ENCODE measurements around the gene SDR39U1.

SDR39U1 gene

GRCh38 chr14:24414077-24414476 is 28.5 kb downstream of the SDR39U1 start:
- no peaks in the 10 kb centered on the region for H4K20me1 ChIP-seq (ENCODE audit: insufficient read depth, low read length)
- no peak for DNase-seq
- no peaks in the 10 kb centered on the region for H3K9me2 ChIP-seq (replicated peaks; ENCODE audit: insufficient read depth, low read length)
- H3K27ac ChIP-seq (ENCODE audit: low read length), result no peak overlapping the region
- H2AFZ ChIP-seq (ENCODE audit: low read length), result no peak overlapping the region
- no peaks in the 10 kb centered on the region for H3K9me3 ChIP-seq (replicated peaks; ENCODE audit: insufficient read depth, low read length)
- no peak overlapping the region for H3K4me3 ChIP-seq (ENCODE audit: low read length)
- H3F3A ChIP-seq (ENCODE audit: insufficient read depth, low read length), result no peaks in the 10 kb centered on the region
- H3K36me3 ChIP-seq (replicated peaks; ENCODE audit: insufficient read depth, low read length), result no peaks in the 10 kb centered on the region
- H3K4me2 ChIP-seq (ENCODE audit: low read depth, low read length), result no peak overlapping the region
- no peaks in the 10 kb centered on the region for H3K79me2 ChIP-seq (ENCODE audit: low read length)
- no peak overlapping the region for H3K9ac ChIP-seq (ENCODE audit: low read length)
- no peaks in the 10 kb centered on the region for H3K27me3 ChIP-seq (replicated peaks; ENCODE audit: insufficient read depth, low read length)
- TF ChIP-seq, protein P1, sequence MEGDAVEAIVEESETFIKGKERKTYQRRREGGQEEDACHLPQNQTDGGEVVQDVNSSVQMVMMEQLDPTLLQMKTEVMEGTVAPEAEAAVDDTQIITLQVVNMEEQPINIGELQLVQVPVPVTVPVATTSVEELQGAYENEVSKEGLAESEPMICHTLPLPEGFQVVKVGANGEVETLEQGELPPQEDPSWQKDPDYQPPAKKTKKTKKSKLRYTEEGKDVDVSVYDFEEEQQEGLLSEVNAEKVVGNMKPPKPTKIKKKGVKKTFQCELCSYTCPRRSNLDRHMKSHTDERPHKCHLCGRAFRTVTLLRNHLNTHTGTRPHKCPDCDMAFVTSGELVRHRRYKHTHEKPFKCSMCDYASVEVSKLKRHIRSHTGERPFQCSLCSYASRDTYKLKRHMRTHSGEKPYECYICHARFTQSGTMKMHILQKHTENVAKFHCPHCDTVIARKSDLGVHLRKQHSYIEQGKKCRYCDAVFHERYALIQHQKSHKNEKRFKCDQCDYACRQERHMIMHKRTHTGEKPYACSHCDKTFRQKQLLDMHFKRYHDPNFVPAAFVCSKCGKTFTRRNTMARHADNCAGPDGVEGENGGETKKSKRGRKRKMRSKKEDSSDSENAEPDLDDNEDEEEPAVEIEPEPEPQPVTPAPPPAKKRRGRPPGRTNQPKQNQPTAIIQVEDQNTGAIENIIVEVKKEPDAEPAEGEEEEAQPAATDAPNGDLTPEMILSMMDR (IDR thresholded peaks at IDR 0.05; ENCODE audit: low read length), result no peak
- TF ChIP-seq EZH2 (optimal IDR thresholded peaks at IDR 0.05; ENCODE audit: low read depth, low read length) (no peak), EZH2phosphoT487 (IDR thresholded peaks at IDR 0.05; ENCODE audit: low read length) (no peak)
- H3K4me1 ChIP-seq (ENCODE audit: low read length), result no peaks in the 10 kb centered on the region

DNA sequence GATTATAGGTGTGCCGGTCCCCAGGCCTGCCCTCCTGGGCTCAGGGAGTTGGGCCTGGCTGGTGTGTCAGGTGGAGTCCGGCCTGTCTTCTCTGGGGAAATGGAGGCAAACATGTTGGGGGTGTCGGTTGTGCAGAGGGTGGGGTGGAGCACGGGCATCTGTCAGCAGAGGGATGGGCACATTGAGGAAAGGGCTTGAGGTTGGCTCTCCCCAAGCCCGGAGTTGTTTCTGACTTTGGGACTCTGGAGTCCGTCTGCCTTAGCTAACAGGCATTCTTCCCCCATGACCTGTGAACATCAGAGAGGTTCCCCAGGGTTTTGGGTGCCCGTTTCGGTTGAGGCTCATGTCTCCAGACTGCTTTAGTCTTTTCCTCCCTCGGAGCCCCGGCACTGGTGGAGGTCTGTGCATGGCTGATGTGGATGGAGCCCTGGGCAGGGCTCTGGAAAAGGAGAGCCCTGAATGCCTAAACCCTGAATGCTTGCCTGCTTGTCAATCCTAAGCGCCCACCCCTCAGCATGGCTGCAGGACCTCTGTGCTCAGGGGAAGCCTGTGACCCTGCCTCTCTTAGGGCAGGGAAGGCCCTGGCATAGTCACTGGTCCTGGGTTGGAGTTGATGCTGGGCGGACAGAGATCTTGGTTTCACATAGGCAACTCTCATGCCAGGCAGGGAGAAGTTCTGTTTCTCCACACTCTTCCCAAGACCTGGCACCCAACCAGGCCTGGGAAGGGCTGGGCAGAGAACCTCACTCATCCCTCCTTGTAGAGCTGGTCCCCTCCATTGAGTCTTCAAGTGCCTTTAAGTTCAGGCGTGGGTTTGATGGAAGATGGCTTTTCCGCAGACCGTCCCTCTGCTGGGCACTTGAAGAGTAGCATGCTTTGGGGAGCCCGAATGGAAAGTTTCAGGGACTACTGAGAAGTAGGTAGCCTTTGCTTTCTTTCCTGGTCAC is 30.9 kb downstream of the SDR39U1 start:
- no peaks in the 10 kb centered on the region for H3K36me3 ChIP-seq (replicated peaks; ENCODE audit: insufficient read depth, low read length)
- H2AFZ ChIP-seq (ENCODE audit: low read length), result no peak overlapping the region
- no peak overlapping the region for H3K9ac ChIP-seq (ENCODE audit: low read length)
- H3K9me3 ChIP-seq (replicated peaks; ENCODE audit: insufficient read depth, low read length), result no peaks in the 10 kb centered on the region
- H3K27ac ChIP-seq (ENCODE audit: low read length), result no peak overlapping the region
- H3K79me2 ChIP-seq (ENCODE audit: low read length), result no peaks in the 10 kb centered on the region
- H3F3A ChIP-seq (ENCODE audit: insufficient read depth, low read length), result no peaks in the 10 kb centered on the region
- no peaks in the 10 kb centered on the region for H3K27me3 ChIP-seq (replicated peaks; ENCODE audit: insufficient read depth, low read length)
- TF ChIP-seq, protein P1 (IDR thresholded peaks at IDR 0.05; ENCODE audit: low read length), result peak; percentile 48
- TF ChIP-seq EZH2 (optimal IDR thresholded peaks at IDR 0.05; ENCODE audit: low read depth, low read length) (no peak), EZH2phosphoT487 (IDR thresholded peaks at IDR 0.05; ENCODE audit: low read length) (no peak)
- no peak for DNase-seq
- no peak overlapping the region for H3K4me2 ChIP-seq (ENCODE audit: low read depth, low read length)
- no peaks in the 10 kb centered on the region for H3K4me1 ChIP-seq (ENCODE audit: low read length)
- no peaks in the 10 kb centered on the region for H3K9me2 ChIP-seq (replicated peaks; ENCODE audit: insufficient read depth, low read length)
- no peaks in the 10 kb centered on the region for H4K20me1 ChIP-seq (ENCODE audit: insufficient read depth, low read length)
- no peak overlapping the region for H3K4me3 ChIP-seq (ENCODE audit: low read length)

DNA sequence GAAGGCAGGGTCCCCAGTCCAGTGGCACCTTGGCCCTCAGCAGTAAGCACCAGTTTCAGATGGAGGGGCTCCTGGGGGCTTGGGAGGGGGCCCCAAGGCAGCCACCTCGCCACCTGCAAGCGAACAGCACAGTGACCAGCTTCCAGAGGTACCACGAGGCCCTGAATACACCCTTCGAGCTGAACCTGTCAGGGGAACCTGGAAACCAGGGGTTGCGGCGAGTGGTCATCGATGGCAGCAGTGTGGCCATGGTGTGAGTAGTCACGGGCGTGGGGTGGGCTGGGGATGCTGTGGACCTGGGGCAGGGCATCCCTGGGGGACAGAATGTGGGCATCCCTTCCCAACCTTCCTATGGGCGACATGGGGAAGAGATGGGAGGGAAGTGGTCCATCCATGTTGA is 32.6 kb downstream of the SDR39U1 start:
- H2AFZ ChIP-seq (ENCODE audit: low read length), result no peak overlapping the region
- H3K9me2 ChIP-seq (replicated peaks; ENCODE audit: insufficient read depth, low read length), result no peaks in the 10 kb centered on the region
- H3K4me2 ChIP-seq (ENCODE audit: low read depth, low read length), result no peak overlapping the region
- no peaks in the 10 kb centered on the region for H3K27me3 ChIP-seq (replicated peaks; ENCODE audit: insufficient read depth, low read length)
- H3K9ac ChIP-seq (ENCODE audit: low read length), result no peak overlapping the region
- DNase-seq, result no peak
- no peak for TF ChIP-seq EZH2phosphoT487 (IDR thresholded peaks at IDR 0.05; ENCODE audit: low read length)
- TF ChIP-seq, protein P1 (IDR thresholded peaks at IDR 0.05; ENCODE audit: low read length), result no peak
- no peak for TF ChIP-seq EZH2 (optimal IDR thresholded peaks at IDR 0.05; ENCODE audit: low read depth, low read length)
- no peaks in the 10 kb centered on the region for H3K36me3 ChIP-seq (replicated peaks; ENCODE audit: insufficient read depth, low read length)
- H3F3A ChIP-seq (ENCODE audit: insufficient read depth, low read length), result no peaks in the 10 kb centered on the region
- H3K9me3 ChIP-seq (replicated peaks; ENCODE audit: insufficient read depth, low read length), result no peaks in the 10 kb centered on the region
- no peak overlapping the region for H3K4me3 ChIP-seq (ENCODE audit: low read length)
- H4K20me1 ChIP-seq (ENCODE audit: insufficient read depth, low read length), result no peaks in the 10 kb centered on the region
- no peaks in the 10 kb centered on the region for H3K79me2 ChIP-seq (ENCODE audit: low read length)
- no peaks in the 10 kb centered on the region for H3K4me1 ChIP-seq (ENCODE audit: low read length)
- no peak overlapping the region for H3K27ac ChIP-seq (ENCODE audit: low read length)
